Upper lobe of left lung (tissue), 4 donors: ENCODE data around the gene CBLB.

Source experiments
- EP300 ChIP-seq, 4 donors: sonication (generic); formaldehyde crosslinking; IDR thresholded peaks; one replicate each; pipeline ENCODE4 v1.5.1; 2017; ENCODE audit warnings: antibody characterized with exemption in 4 of 4, control low read depth in 2 of 4
- POLR2A ChIP-seq, 4 donors: fragments of 450-650 bp; IDR thresholded peaks; one replicate each; pipeline ENCODE4 v1.5.1; 2016 to 2017; ENCODE audit warnings: antibody characterized with exemption in 4 of 4, mild to moderate bottlenecking in 2 of 4
- POLR2AphosphoS5 ChIP-seq, 2 donors: sonication (generic); formaldehyde crosslinking; IDR thresholded peaks; one replicate each; pipeline ENCODE4 v1.5.1; 2017; ENCODE audit warnings: antibody characterized with exemption in 2 of 2
- TF ChIP-seq, protein P1 (sequence below), 6 experiments: fragments of 450-650 bp in 4 of 6; fragments of 200-600 bp in 2 of 6; sonication (generic) in 2 of 6; IDR thresholded peaks; one replicate each; pipeline ENCODE4 v1.5.1; 2016 to 2019; ENCODE audit warnings: antibody characterized with exemption in 6 of 6

DNA sequence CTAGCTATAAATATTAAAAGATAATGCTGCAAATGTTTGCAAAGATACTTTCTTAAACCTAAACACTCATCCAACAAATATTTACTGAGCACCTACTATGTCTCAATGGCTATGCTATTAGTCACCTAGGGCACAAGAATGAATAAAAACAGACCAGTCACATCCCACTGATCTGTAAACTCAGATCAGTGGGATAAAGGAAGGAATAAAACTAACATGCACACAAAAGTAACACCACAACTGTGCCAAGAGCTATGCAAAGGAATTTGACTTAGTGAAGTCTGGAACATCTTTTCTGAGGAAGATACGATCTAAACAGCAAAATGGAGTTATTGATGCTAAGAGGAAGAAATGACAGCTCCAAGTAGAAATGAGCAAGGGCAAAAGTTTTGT, 56.6 kb downstream of the CBLB start:
- TF ChIP-seq, protein P1, sequence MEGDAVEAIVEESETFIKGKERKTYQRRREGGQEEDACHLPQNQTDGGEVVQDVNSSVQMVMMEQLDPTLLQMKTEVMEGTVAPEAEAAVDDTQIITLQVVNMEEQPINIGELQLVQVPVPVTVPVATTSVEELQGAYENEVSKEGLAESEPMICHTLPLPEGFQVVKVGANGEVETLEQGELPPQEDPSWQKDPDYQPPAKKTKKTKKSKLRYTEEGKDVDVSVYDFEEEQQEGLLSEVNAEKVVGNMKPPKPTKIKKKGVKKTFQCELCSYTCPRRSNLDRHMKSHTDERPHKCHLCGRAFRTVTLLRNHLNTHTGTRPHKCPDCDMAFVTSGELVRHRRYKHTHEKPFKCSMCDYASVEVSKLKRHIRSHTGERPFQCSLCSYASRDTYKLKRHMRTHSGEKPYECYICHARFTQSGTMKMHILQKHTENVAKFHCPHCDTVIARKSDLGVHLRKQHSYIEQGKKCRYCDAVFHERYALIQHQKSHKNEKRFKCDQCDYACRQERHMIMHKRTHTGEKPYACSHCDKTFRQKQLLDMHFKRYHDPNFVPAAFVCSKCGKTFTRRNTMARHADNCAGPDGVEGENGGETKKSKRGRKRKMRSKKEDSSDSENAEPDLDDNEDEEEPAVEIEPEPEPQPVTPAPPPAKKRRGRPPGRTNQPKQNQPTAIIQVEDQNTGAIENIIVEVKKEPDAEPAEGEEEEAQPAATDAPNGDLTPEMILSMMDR (IDR thresholded peaks at IDR 0.05): no peak
- TF ChIP-seq POLR2A (IDR thresholded peaks at IDR 0.05) (no peak), EP300 (IDR thresholded peaks at IDR 0.05) (no peak), POLR2AphosphoS5 (IDR thresholded peaks at IDR 0.05) (no peak)
